Stimulated activated CD8-positive, alpha-beta memory T cell treated with anti-CD3 and anti-CD28 coated beads, Interleukin-12 subunit alpha, Interleukin-12 subunit beta, amount 100 ng/mL, for 24 hours (primary cell): ENCODE data around the gene RNF180.
"Not testable (repeated sequence)": the region's sequence is repeated elsewhere in the genome, so short reads cannot be mapped to it uniquely, and the experiment has no call there.

Source experiments
- DNase-seq: peaks from one replicate; pipeline ENCODE4 v3.0.0-alpha.2; 2020; ENCODE audit errors: extremely low read depth

Gene RNF180

GRCh38 chr5:64384765-64385164, 219.1 kb downstream of the RNF180 start:
- DNase-seq, result no peak

- DNase-seq, result no peak
Measured at GRCh38 chr5:64397552-64397951, 231.9 kb downstream of the RNF180 start.

- not testable (repeated sequence) for DNase-seq
Measured at GRCh38 chr5:64398735-64399134, 233.1 kb downstream of the RNF180 start.

GRCh38 chr5:64407103-64407825, 241.6 kb downstream of the RNF180 start:
- DNase-seq, result not testable (repeated sequence)

- no peak for DNase-seq
Measured at GRCh38 chr5:64417390-64417789, 251.7 kb downstream of the RNF180 start.

GRCh38 chr5:64418013-64418412, 252.4 kb downstream of the RNF180 start:
- DNase-seq, result no peak
